Prostate gland (tissue), 2 donors: Measurements from ENCODE around the gene TUBG1.
"Not testable (repeated sequence)": the region's sequence is repeated elsewhere in the genome, so short reads cannot be mapped to it uniquely, and the experiment has no call there.

Experiments used
- POLR2AphosphoS5 ChIP-seq: sonication (generic); formaldehyde crosslinking; IDR thresholded peaks from one replicate; pipeline ENCODE4 v1.6.1; 2017; ENCODE audit warnings: antibody characterized with exemption
- TF ChIP-seq, protein P1 (sequence below), 4 experiments: fragments of 200-600 bp in 2 of 4; fragments of 450-650 bp in 2 of 4; sonication (generic) in 2 of 4; IDR thresholded peaks; 1 replicate in 3 of 4; 2 replicates in 1 of 4; pipeline ENCODE4 v1.5.1; 2016 to 2019; ENCODE audit warnings: antibody characterized with exemption in 4 of 4, mild to moderate bottlenecking in 2 of 4, moderate library complexity in 2 of 4

DNA sequence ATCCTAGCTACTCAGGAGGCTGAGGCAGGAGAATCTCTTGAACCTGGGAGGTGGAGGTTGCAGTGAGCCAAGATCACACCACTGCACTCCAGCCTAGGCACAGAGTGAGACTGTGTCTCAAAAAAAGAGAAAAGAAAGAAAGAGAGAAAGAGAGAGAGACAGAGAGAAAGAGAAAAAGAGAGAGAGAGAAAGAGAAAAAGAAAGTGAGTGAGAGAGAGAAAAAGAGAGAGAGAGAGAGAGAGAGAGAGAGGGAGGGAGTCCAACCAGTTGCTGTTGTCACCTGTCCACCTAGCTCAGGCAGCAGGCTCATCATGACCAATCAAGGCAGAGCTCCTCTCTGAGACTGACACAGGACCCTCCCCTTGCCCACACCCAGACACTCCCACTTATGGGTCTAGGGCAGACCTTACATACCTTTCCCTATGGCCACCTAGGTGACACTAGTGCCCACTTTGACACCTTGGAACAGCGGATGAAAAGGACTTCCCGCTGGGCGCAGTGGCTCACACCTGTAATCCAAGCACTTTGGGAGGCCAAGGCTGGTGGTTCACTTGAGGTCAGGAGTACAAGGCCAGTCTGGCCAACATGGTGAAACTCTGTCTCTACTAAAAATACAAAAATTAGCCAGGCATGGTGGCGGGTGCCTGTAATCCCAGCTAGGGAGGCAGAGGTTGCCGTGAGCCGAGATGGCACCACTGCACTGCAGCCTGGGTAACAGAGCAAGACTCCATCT is 17.7 kb downstream of the TUBG1 start:
- not testable (repeated sequence) for TF ChIP-seq POLR2AphosphoS5
- TF ChIP-seq, protein P1, sequence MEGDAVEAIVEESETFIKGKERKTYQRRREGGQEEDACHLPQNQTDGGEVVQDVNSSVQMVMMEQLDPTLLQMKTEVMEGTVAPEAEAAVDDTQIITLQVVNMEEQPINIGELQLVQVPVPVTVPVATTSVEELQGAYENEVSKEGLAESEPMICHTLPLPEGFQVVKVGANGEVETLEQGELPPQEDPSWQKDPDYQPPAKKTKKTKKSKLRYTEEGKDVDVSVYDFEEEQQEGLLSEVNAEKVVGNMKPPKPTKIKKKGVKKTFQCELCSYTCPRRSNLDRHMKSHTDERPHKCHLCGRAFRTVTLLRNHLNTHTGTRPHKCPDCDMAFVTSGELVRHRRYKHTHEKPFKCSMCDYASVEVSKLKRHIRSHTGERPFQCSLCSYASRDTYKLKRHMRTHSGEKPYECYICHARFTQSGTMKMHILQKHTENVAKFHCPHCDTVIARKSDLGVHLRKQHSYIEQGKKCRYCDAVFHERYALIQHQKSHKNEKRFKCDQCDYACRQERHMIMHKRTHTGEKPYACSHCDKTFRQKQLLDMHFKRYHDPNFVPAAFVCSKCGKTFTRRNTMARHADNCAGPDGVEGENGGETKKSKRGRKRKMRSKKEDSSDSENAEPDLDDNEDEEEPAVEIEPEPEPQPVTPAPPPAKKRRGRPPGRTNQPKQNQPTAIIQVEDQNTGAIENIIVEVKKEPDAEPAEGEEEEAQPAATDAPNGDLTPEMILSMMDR (IDR thresholded peaks at IDR 0.05): not testable (repeated sequence)
